GM12873 (cell line): ENCODE results near the gene EHD3.

Source experiments
- TF ChIP-seq, protein P1 (sequence below): IDR thresholded peaks from 2 replicates; pipeline ENCODE4 v1.5.1; 2012; ENCODE audit warnings: low read depth, mild to moderate bottlenecking, moderate library complexity, low read length, control low read depth; ENCODE audit not compliant: insufficient read depth; ENCODE audit errors: missing control alignments

Gene EHD3

DNA sequence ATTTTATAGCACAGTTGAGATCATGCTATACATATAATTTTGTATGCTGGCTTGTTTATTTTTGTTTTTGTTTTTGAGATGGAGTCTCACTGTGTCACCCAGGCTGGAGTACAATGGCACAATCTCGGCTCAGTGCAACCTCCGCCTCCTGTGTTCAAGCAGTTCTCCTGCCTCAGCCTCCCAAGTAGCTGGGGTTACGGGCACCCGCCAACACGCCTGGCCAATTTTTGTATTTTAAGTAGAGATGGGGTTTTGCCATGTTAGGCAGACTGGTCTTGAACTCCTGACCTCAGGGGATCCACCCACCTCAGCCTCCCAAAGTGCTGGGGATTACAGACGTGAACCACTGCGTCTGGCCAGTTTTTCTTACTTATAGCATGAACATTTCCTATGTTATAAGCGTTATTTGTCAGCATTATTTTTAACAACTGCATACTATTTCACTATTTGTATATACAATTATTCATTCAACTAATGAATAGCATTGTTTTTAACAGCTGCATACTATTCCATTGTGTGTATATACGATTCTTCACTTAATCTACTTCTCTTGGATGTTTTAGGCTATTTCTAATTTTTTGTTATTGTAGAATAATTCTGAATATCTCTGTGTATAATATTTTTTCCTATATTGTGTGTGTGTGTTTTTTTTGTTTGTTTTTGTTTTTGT, 3.5 kb downstream of the EHD3 start:
- TF ChIP-seq, protein P1, sequence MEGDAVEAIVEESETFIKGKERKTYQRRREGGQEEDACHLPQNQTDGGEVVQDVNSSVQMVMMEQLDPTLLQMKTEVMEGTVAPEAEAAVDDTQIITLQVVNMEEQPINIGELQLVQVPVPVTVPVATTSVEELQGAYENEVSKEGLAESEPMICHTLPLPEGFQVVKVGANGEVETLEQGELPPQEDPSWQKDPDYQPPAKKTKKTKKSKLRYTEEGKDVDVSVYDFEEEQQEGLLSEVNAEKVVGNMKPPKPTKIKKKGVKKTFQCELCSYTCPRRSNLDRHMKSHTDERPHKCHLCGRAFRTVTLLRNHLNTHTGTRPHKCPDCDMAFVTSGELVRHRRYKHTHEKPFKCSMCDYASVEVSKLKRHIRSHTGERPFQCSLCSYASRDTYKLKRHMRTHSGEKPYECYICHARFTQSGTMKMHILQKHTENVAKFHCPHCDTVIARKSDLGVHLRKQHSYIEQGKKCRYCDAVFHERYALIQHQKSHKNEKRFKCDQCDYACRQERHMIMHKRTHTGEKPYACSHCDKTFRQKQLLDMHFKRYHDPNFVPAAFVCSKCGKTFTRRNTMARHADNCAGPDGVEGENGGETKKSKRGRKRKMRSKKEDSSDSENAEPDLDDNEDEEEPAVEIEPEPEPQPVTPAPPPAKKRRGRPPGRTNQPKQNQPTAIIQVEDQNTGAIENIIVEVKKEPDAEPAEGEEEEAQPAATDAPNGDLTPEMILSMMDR, result no peak

DNA sequence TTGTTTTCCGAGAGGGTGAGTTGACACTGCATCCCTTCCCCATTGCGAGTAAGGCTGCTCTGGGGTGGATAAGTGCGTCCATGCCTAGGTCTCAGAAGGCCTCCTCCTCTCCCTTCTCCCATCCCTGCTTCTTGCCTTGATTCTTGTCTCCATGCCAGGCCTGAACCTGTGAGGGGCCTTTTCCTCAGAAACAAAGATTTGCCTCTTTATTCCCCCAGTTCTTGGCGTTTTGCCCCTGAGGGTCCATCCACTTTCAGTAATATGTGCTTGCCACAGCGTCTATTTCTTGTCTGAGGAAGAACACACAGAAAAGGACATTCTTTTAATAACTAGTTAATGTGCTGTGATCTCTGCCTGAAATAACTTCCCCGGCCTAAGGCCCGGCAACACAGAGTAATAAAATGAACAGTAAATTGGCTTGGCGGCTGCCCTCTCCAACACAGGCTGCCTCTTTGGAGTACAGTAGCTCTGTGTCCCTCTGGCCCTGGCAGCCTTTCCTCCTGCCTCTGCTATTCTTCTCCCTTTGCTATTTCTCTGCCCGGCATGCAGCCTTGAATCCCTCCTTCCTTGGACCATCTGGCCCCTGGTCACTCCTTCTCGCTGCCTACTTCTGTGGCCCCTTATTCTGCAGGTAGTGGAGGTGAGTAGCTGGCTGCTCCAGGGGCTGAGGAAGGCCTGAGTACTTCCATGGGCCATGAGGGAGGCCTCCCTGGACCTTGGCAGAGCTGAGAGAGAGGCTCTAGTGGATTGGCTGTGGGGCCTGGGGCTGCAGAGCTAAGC, 4.4 kb downstream of the EHD3 start:
- TF ChIP-seq, protein P1, result no peak

DNA sequence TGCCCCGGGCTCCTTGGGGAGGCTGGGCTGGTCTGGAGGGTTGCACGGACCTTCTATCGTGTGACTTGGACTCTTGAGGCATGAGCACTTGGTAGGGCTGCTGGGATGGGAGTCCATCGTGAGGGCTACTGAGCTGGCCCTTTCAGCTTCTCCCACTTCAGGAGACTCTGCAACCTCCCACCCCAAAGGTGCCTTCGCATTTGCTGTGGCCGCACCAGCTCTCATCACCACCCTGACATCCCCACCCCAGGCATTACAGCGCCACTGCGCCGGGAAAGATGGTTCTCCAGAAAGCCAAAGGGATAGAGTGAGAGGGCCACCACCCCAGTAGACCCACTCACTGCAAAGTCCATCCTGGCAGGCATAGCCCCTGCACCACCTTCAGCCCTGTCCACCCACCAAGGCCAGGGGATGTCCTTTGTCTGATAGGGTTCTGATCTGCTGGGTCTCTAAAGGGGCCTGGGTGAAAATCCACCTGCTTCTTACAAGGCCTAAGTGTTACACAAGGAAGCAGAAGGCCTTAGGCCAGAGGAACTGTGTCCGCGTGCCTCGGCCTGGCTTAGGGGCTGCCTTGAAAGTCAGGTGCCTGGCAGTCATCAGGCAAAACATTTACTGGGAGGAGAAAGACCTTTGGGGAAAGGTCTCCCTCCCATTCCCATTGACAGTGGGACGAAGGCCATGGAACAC, 5.1 kb downstream of the EHD3 start:
- TF ChIP-seq, protein P1, result no peak

DNA sequence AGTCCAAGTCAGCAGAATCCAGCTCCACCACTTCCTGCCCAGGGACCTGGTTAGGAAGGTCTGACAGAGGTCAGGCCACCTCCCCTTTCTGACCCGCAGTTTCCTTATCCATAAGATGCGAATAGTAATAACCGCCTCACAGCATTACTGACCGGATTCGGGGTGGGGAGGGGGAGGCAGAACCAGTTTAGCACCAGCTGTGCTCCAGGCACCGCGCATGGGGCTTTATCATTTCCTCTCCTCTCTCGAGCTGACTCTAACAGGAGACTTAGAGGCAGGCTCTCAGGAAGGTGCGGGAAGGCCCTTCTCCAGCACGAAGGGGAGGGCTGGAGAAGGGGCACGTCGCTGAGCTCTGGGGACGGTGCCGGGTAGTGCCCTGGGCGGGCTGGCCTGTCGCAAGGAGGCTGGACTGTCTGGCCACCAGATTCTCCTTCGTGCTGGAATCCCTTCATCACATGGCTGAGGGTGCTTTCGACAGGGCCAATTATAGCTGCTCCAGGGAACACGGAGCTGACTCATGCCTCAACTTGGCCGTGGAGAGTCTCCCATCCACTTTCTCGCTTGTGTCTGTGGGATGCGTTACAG, 5.7 kb downstream of the EHD3 start:
- TF ChIP-seq, protein P1, result no peak

DNA sequence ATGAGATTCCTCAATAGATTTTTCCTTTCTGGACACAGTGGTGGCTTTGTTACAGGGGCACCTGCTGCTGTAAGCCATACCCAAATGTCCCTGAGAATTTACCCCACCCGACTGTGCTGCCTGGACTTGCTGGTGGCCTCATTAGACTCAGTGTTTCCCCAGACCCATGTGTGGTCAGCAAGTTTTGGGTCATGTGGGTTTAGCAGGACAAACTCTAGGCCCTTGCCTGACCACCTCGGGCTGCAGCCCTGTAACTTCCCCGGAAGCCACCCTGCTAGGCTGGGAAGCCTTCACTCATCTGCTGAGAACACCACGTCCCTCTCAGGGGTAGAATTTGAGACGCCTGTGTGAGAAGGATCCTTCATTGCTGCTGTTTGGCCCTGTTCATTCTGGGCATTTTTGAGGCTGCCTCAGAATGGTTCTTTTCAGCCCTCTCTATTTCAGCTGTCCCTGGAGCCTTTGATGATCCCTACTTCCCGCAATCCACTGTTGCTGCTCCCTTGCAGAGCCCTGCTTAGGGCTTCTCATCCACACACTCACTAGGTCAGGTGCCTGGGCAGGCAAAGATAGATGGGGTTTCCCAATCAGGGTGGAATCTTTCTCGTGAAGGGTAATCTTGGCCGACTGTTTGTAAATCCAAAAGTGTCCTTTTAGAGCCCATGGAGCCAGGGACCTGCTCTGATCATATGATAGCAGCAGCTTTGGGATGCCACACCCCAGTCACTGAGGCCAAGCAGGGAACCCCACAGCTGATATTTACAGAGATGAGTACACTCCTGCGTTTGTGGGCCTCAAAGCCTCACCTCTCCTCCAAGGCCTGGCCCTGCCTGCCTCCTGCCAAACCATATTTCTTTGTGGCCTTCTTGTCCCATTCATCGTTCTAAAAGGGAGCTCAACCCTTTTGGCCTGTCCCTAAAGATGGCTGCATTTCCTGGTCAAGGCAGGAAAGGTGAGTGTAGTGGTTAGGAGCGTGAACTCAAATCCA, 6.7 kb downstream of the EHD3 start:
- TF ChIP-seq, protein P1, result no peak

DNA sequence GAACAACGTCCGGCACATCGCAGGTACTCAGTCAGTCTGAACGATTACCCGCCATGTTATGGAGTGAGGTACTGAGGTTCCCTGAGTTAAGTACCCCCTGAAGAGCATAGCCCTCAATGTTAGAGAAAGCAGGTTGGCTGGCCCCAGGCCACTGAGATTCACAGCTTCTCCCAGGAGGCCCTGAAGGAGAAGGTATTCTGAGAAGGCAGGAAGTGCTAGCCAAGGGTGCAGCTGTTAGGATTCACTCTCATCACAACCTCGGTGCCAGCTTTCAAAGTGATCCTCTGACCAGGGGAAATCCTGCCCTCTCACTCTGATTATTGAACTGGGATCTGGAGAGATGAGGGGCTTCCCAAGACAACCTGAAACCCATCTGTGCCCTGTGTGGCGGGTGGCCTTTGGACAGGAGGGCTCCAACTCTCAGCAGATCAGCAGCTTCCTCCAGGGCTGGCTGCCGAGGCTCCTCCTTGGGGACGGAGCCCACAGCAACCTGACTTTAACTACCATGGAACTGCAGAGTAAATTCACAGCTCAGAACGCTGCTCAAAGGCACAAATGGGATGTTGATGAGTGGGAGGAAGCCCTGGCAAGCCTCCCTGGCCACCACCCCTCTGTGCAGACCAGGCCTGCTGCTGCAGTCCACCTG, 7.8 kb downstream of the EHD3 start:
- TF ChIP-seq, protein P1, result no peak
